H9 (cell line): Measurements from ENCODE around the gene OPN1SW. TPM values are rescaled to one million over a fixed set of nuclear protein-coding genes. Genes with fewer than 3 reads are reported as not detected.
A peak's percentile ranks its signal among the peaks of the same experiment; 100 is the strongest.

Experiments
- DNase-seq: peaks from one replicate; pipeline ENCODE4 v3.0.0-alpha.2; 2017
- H2AFZ ChIP-seq: one replicate; pipeline ENCODE4 v1.6.1; 2013; ENCODE audit warnings: mild to moderate bottlenecking, low read length, control low read depth, moderate library complexity
- H2AK5ac ChIP-seq: 2 replicates; pipeline ENCODE4 v1.6.1; 2013; ENCODE audit warnings: low read length, control low read depth, mixed read lengths; ENCODE audit not compliant: insufficient read length
- H2BK120ac ChIP-seq: one replicate; pipeline ENCODE4 v1.6.1; 2013; ENCODE audit warnings: low read depth, mild to moderate bottlenecking, low read length, control low read depth, inconsistent platforms; ENCODE audit not compliant: poor library complexity, severe bottlenecking
- H2BK12ac ChIP-seq: 2 replicates; pipeline ENCODE4 v1.6.1; 2013; ENCODE audit warnings: low read length, control low read depth, mixed read lengths, low read depth; ENCODE audit not compliant: insufficient read length
- H2BK15ac ChIP-seq: 2 replicates; pipeline ENCODE4 v1.6.1; 2013; ENCODE audit warnings: low read depth, low read length, control low read depth
- H2BK20ac ChIP-seq: one replicate; pipeline ENCODE4 v1.6.1; 2013; ENCODE audit warnings: low read depth, mild to moderate bottlenecking, low read length, control low read depth, inconsistent platforms; ENCODE audit not compliant: poor library complexity, severe bottlenecking
- H2BK5ac ChIP-seq: 2 replicates; pipeline ENCODE4 v1.6.1; 2013; ENCODE audit warnings: low read length, control low read depth, mixed read lengths; ENCODE audit not compliant: insufficient read length
- H3K14ac ChIP-seq: 2 replicates; pipeline ENCODE4 v1.6.1; 2013; ENCODE audit warnings: low read length, control low read depth; ENCODE audit not compliant: insufficient read depth
- H3K18ac ChIP-seq: 2 replicates; pipeline ENCODE4 v1.6.1; 2013; ENCODE audit warnings: low read depth, mild to moderate bottlenecking, mixed read lengths, low read length, control low read depth; ENCODE audit not compliant: insufficient read length
- H3K23ac ChIP-seq: 2 replicates; pipeline ENCODE4 v1.6.1; 2013; ENCODE audit warnings: low read length, control low read depth, mixed read lengths, low read depth; ENCODE audit not compliant: insufficient read length
- H3K23me2 ChIP-seq: 2 replicates; pipeline ENCODE4 v1.6.1; 2013; ENCODE audit warnings: low read depth, mild to moderate bottlenecking, mixed read lengths, low read length, control low read depth; ENCODE audit not compliant: insufficient read length, poor library complexity, severe bottlenecking
- H3K27ac ChIP-seq: 2 replicates; pipeline ENCODE4 v1.5.1; 2013; ENCODE audit warnings: low read length, control low read depth, mixed read lengths, low read depth; ENCODE audit not compliant: insufficient read length
- H3K27me3 ChIP-seq: 2 replicates; pipeline ENCODE4 v1.6.1; 2013; ENCODE audit warnings: low read length, control low read depth, inconsistent platforms; ENCODE audit not compliant: insufficient read depth
- H3K4ac ChIP-seq: 2 replicates; pipeline ENCODE4 v1.6.1; 2013; ENCODE audit warnings: low read depth, mild to moderate bottlenecking, control low read depth, inconsistent platforms, low read length, moderate library complexity
- H3K4me1 ChIP-seq: 2 replicates; pipeline ENCODE4 v1.6.1; 2013; ENCODE audit warnings: low read length, control low read depth, inconsistent platforms; ENCODE audit not compliant: insufficient read depth
- H3K4me2 ChIP-seq: 2 replicates; pipeline ENCODE4 v1.6.1; 2013; ENCODE audit warnings: low read length, control low read depth, mixed read lengths; ENCODE audit not compliant: insufficient read length, insufficient read depth
- H3K56ac ChIP-seq: 2 replicates; pipeline ENCODE4 v1.6.1; 2013; ENCODE audit warnings: low read depth, mild to moderate bottlenecking, mixed read lengths, low read length, control low read depth; ENCODE audit not compliant: insufficient read length
- H3K79me1 ChIP-seq: 2 replicates; pipeline ENCODE4 v1.6.1; 2013; ENCODE audit warnings: low read depth, mild to moderate bottlenecking, moderate library complexity, low read length, control low read depth, inconsistent platforms; ENCODE audit not compliant: insufficient read depth, poor library complexity, severe bottlenecking
- H3K79me2 ChIP-seq: 2 replicates; pipeline ENCODE4 v1.6.1; 2013; ENCODE audit warnings: low read length, control low read depth, inconsistent platforms; ENCODE audit not compliant: insufficient read depth
- H3K9ac ChIP-seq: 2 replicates; pipeline ENCODE4 v1.6.1; 2013; ENCODE audit warnings: low read length, control low read depth, mixed read lengths; ENCODE audit not compliant: insufficient read length; ENCODE audit errors: extremely low read depth
- H3K9me3 ChIP-seq: one replicate; pipeline ENCODE4 v1.6.1; 2013; ENCODE audit warnings: low read depth, low read length, inconsistent platforms; ENCODE audit not compliant: control insufficient read depth
- H3T11ph ChIP-seq: one replicate; pipeline ENCODE4 v1.6.1; 2013; ENCODE audit warnings: mild to moderate bottlenecking, low read length, control low read depth, inconsistent platforms
- H4K20me1 ChIP-seq: one replicate; pipeline ENCODE4 v1.6.1; 2013; ENCODE audit not compliant: control insufficient read depth, insufficient read length, insufficient read depth
- H4K5ac ChIP-seq: 2 replicates; pipeline ENCODE4 v1.6.1; 2013; ENCODE audit warnings: low read depth, mild to moderate bottlenecking, mixed read lengths, low read length, control low read depth; ENCODE audit not compliant: insufficient read length
- H4K8ac ChIP-seq: replicated peaks from 2 replicates; pipeline ENCODE4 v1.6.1; 2013; ENCODE audit warnings: low read length, control low read depth, mixed read lengths, low read depth; ENCODE audit not compliant: insufficient read length
- H4K91ac ChIP-seq: 2 replicates; pipeline ENCODE4 v1.6.1; 2013; ENCODE audit warnings: low read depth, mild to moderate bottlenecking, moderate library complexity, mixed read lengths, low read length, control low read depth; ENCODE audit not compliant: insufficient read length
- H3K27ac Mint-ChIP-seq, 3 experiments: 2 replicates in 2 of 3; 3 replicates in 1 of 3; pipeline ENCODE4 v1.8.0; 2020 to 2021; ENCODE audit warnings: mixed read lengths in 3 of 3, mild to moderate bottlenecking in 1 of 3, moderate library complexity in 1 of 3
- H3K27me3 Mint-ChIP-seq: 2 replicates; pipeline ENCODE4 v1.8.0; 2021; ENCODE audit warnings: low read depth, mild to moderate bottlenecking, moderate library complexity, mixed read lengths
- H3K36me3 Mint-ChIP-seq, 3 experiments: 2 replicates in 2 of 3; 3 replicates in 1 of 3; pipeline ENCODE4 v1.8.0; 2020 to 2021; ENCODE audit warnings: low read depth in 3 of 3, mixed read lengths in 3 of 3; ENCODE audit not compliant: insufficient read depth in 1 of 3
- H3K4me1 Mint-ChIP-seq, 2 experiments: 2 replicates each; pipeline ENCODE4 v1.8.0; 2020; ENCODE audit warnings: mixed read lengths in 2 of 2
- H3K4me3 Mint-ChIP-seq, 2 experiments: 2 replicates in 1 of 2; 3 replicates in 1 of 2; pipeline ENCODE4 v1.8.0; 2020 to 2021; ENCODE audit warnings: mild to moderate bottlenecking in 2 of 2, mixed read lengths in 2 of 2, moderate library complexity in 1 of 2
- H3K9me3 Mint-ChIP-seq, 2 experiments: 2 replicates in 1 of 2; 3 replicates in 1 of 2; pipeline ENCODE4 v1.8.0; 2020; ENCODE audit warnings: mild to moderate bottlenecking in 2 of 2, mixed read lengths in 2 of 2, moderate library complexity in 1 of 2
- WGBS: extraction: QIAGEN DNeasy Blood & Tissue Kit; methylation state at CpG from one replicate; pipeline ENCODE4 v1.1.7; 2013; ENCODE audit warnings: missing lambda C conversion rate, low lambda C conversion rate, mixed read lengths; ENCODE audit not compliant: insufficient read length; ENCODE audit errors: extremely low coverage; 5-methylcytosine and 5-hydroxymethylcytosine counted together
- total RNA-seq: library from RNA; stranded (reverse); gene quantifications from 2 replicates; pipeline ENCODE4 v1.2.1, GENCODE V29; 2021
- TF ChIP-seq, protein P1 (sequence below): fragments of 200-600 bp; sonication (generic); conservative IDR thresholded peaks from 3 replicates; pipeline ENCODE4 v1.8.0; 2021; ENCODE audit warnings: antibody characterized with exemption, mild to moderate bottlenecking

OPN1SW gene
- total RNA-seq, 1 experiment from 2014 or later = not detected

- Mint-ChIP-seq H3K27ac (peak overlapping the region in 1 of 3 experiments; percentile 4; a peak in 1 of 7 replicates), H3K36me3 (peaks cover 2 to 13% (median 4%) of the 10 kb centered on the region in 3 experiments; a peak in 4 of 7 replicates), H3K4me3 (no peak overlapping the region), H3K27me3 (no peaks in the 10 kb centered on the region), H3K4me1 (peaks cover 4 to 6% of the 10 kb centered on the region in 2 experiments; a peak in 3 of 4 replicates), H3K9me3 (no peaks in the 10 kb centered on the region)
- no peak overlapping the region for H3K9ac ChIP-seq
- no peaks in the 10 kb centered on the region for H3K79me1 ChIP-seq
- DNase-seq = no peak
- H2AFZ ChIP-seq = no peak overlapping the region
- H2BK15ac ChIP-seq = no peak overlapping the region
- no peaks in the 10 kb centered on the region for H4K20me1 ChIP-seq
- H2BK5ac ChIP-seq = no peak overlapping the region
- TF ChIP-seq, protein P1, sequence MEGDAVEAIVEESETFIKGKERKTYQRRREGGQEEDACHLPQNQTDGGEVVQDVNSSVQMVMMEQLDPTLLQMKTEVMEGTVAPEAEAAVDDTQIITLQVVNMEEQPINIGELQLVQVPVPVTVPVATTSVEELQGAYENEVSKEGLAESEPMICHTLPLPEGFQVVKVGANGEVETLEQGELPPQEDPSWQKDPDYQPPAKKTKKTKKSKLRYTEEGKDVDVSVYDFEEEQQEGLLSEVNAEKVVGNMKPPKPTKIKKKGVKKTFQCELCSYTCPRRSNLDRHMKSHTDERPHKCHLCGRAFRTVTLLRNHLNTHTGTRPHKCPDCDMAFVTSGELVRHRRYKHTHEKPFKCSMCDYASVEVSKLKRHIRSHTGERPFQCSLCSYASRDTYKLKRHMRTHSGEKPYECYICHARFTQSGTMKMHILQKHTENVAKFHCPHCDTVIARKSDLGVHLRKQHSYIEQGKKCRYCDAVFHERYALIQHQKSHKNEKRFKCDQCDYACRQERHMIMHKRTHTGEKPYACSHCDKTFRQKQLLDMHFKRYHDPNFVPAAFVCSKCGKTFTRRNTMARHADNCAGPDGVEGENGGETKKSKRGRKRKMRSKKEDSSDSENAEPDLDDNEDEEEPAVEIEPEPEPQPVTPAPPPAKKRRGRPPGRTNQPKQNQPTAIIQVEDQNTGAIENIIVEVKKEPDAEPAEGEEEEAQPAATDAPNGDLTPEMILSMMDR = no peak
- H3K4me2 ChIP-seq = no peak overlapping the region
- H2AK5ac ChIP-seq = no peak overlapping the region
- H4K5ac ChIP-seq = no peak overlapping the region
- H3K27ac ChIP-seq = no peak overlapping the region
- H4K8ac ChIP-seq = no peak overlapping the region
- no peak overlapping the region for H2BK120ac ChIP-seq
- H3K56ac ChIP-seq = no peak overlapping the region
- no peak overlapping the region for H4K91ac ChIP-seq
- no peak overlapping the region for H3T11ph ChIP-seq
- no peak overlapping the region for H3K4ac ChIP-seq
- H3K4me1 ChIP-seq = 0 out of 2 replicates have a peak, but pooled peaks cover 3% of the 10 kb centered on the region
- no CpG with 5 or more reads among the region's 7 CpGs for WGBS
- no peaks in the 10 kb centered on the region for H3K79me2 ChIP-seq
- H3K18ac ChIP-seq = no peak overlapping the region
- H2BK12ac ChIP-seq = no peak overlapping the region
- H3K9me3 ChIP-seq = no peaks in the 10 kb centered on the region
- no peaks in the 10 kb centered on the region for H3K23me2 ChIP-seq
- H2BK20ac ChIP-seq = no peak overlapping the region
- no peaks in the 10 kb centered on the region for H3K27me3 ChIP-seq
- H3K23ac ChIP-seq = no peak overlapping the region
- no peak overlapping the region for H3K14ac ChIP-seq
Observed at GRCh38 chr7:128815289-128815942, 39.8 kb upstream of the OPN1SW start.
